K562 (cell line): Measurements from ENCODE around the gene DNMBP.

Experiments
- CTCF ChIP-seq, 3 experiments: IDR thresholded peaks in 2 of 3; conservative IDR thresholded peaks in 1 of 3; 2 replicates each; pipeline ENCODE4 v1.5.1; 2011 to 2012; ENCODE audit warnings: low read length in 3 of 3, mild to moderate bottlenecking in 3 of 3, control low read depth in 2 of 3, improper control_type of control experiment in 1 of 3, inconsistent platforms in 1 of 3, low read depth in 1 of 3, mixed read lengths in 1 of 3, moderate library complexity in 1 of 3; ENCODE audit not compliant: insufficient read depth in 2 of 3
- MXD1 ChIP-seq: fragments of 250-450 bp; sonication (Bioruptor Pico); IDR thresholded peaks from 2 replicates; pipeline ENCODE4 v1.8.0; 2021; ENCODE audit warnings: borderline replicate concordance, mild to moderate bottlenecking, moderate library complexity; ENCODE audit not compliant: poor library complexity, severe bottlenecking
- NONO ChIP-seq, 2 experiments: fragments of 200-400 bp in 1 of 2; fragments of 450-650 bp in 1 of 2; formaldehyde crosslinking in 1 of 2; IDR thresholded peaks; 2 replicates each; pipeline ENCODE4 v1.6.1; 2017; ENCODE audit warnings: low read depth in 2 of 2, mild to moderate bottlenecking in 2 of 2, moderate library complexity in 2 of 2, low read length in 1 of 2
- POLR2A ChIP-seq: fragments of 450-650 bp; conservative IDR thresholded peaks from 2 replicates; pipeline ENCODE4 v1.6.1; 2016
- SRSF1 ChIP-seq: fragments of 200-400 bp; formaldehyde crosslinking; IDR thresholded peaks from 2 replicates; pipeline ENCODE4 v1.6.1; 2017; ENCODE audit warnings: mild to moderate bottlenecking, low read depth, low read length, moderate library complexity

GRCh38 chr10:99994801-99995200 is 14.9 kb downstream of the DNMBP start:
- no peak for TF ChIP-seq POLR2A
- no peak for TF ChIP-seq CTCF (IDR thresholded peaks at IDR 0.05 in 2 of 3, conservative IDR thresholded peaks at IDR 0.05 in 1 of 3; ENCODE audit: insufficient read depth in 2 of 3, low read depth in 1 of 3, low read length in 3 of 3)
- TF ChIP-seq NONO (IDR thresholded peaks at IDR 0.05; ENCODE audit: low read depth in 2 of 2, low read length in 1 of 2): no peak
- no peak for TF ChIP-seq MXD1 (CRISPR knock-in tag)
- no peak for TF ChIP-seq SRSF1
